GM13977 (cell line): Measurements from ENCODE around the gene MOK.
A peak's percentile ranks its signal among the peaks of the same experiment; 100 is the strongest.

Experiments used
- DNase-seq: peaks from one replicate; pipeline ENCODE4 v3.0.0; 2012; ENCODE audit warnings: low spot score
- CTCF ChIP-seq: IDR thresholded peaks from 2 replicates; pipeline ENCODE4 v1.5.1; 2012; ENCODE audit warnings: mild to moderate bottlenecking, control low read depth; ENCODE audit not compliant: insufficient read depth; ENCODE audit errors: extremely low read depth, missing control alignments
- in situ Hi-C: fragments of 300-500 bp; cut with MboI; formaldehyde crosslinking; loops from one replicate; pipeline ENCODE4 v1.12.0; 2022; ENCODE audit warnings: low sequenced_read_pairs, low pct_unique_long_range_greater_than_20kb, mixed read lengths, inconsistent platforms; ENCODE audit not compliant: unreplicated experiment

MOK gene

GRCh38 chr14:102318781-102319276 lies 13.9 kb upstream of the MOK start:
- no peak for DNase-seq
- in situ Hi-C loops = loop anchor here (25.0 kb wide), 2 partner anchors 357 to 607 kb away; partner anchors contain the start of gene DYNC1H1
- no peak for TF ChIP-seq CTCF

GRCh38 chr14:102317564-102318248 lies 12.7 kb upstream of the MOK start:
- in situ Hi-C loops = loop anchor here (25.0 kb wide), 2 partner anchors 355 to 605 kb away; partner anchors contain the start of gene DYNC1H1
- no peak for TF ChIP-seq CTCF
- DNase-seq = no peak

- peak; percentile 94 for DNase-seq
- in situ Hi-C loops = loop anchor here (25.0 kb wide), 2 partner anchors 355 to 605 kb away; partner anchors contain the start of gene DYNC1H1
- peak; percentile 91 for TF ChIP-seq CTCF
Measured at GRCh38 chr14:102316743-102317563, 12.0 kb upstream of the MOK start.

GRCh38 chr14:102316338-102316742 lies 11.4 kb upstream of the MOK start:
- no peak for DNase-seq
- in situ Hi-C loops = loop anchor here (25.0 kb wide), 2 partner anchors 354 to 604 kb away; partner anchors contain the start of gene DYNC1H1

GRCh38 chr14:102315121-102315520 lies 10.2 kb upstream of the MOK start:
- DNase-seq = no peak
- in situ Hi-C loops = loop anchor here (25.0 kb wide), 2 partner anchors 353 to 603 kb away; partner anchors contain the start of gene DYNC1H1
- no peak for TF ChIP-seq CTCF

More at GRCh38 chr14:102316338-102316742, 11.4 kb upstream of the MOK start:
- no peak for TF ChIP-seq CTCF

- peak; percentile 81 for DNase-seq
- TF ChIP-seq CTCF = peak; percentile 98
- in situ Hi-C loops = loop anchor here (25.0 kb wide), 2 partner anchors 352 to 602 kb away; partner anchors contain the start of gene DYNC1H1
Measured at GRCh38 chr14:102314242-102315011, 9.5 kb upstream of the MOK start.
